ENCODE data around the gene ANO8.

The ANO8 gene

GRCh38 chr19:17347877-17348276, 13.2 kb upstream of the ANO8 start:
- ChIA-PET CTCF (interaction anchor here (0.7 to 2.4 kb wide), 2 partner anchors 38 to 405 kb away, joined by 4 to 12 read pairs; no protein-coding TSS in a partner anchor), POLR2A (ENCODE audit: low non-redundant PET) (no interaction called here)
- H3K27ac ChIP-seq: peak overlapping the region; percentile 37
- no peak for TF ChIP-seq CTCF (conservative IDR thresholded peaks at IDR 0.05; ENCODE audit: low read depth)
- no peak for DNase-seq (ENCODE audit: low spot score)

GRCh38 chr19:17347361-17347760, 12.7 kb upstream of the ANO8 start:
- CTCF ChIA-PET: interaction anchor here (2.4 kb wide), 1 partner anchor 39 kb away, joined by 12 read pairs; no protein-coding TSS in a partner anchor

GRCh38 chr19:17346109-17346671, 11.5 kb upstream of the ANO8 start:
- DNase-seq (ENCODE audit: low spot score): peak; percentile 75
- ChIA-PET CTCF (interaction anchor here (0.7 to 1.4 kb wide), 3 partner anchors 40 to 1082 kb away, joined by 3 to 7 read pairs (median 4); no protein-coding TSS in a partner anchor), POLR2A (ENCODE audit: low non-redundant PET) (no interaction called here)
- peak; percentile 98 for TF ChIP-seq CTCF (conservative IDR thresholded peaks at IDR 0.05; ENCODE audit: low read depth)
- peak overlapping the region; percentile 5; the same call in 1 of the 2 replicates for H3K27ac ChIP-seq

More at GRCh38 chr19:17347361-17347760, 12.7 kb upstream of the ANO8 start:
- H3K27ac ChIP-seq: peak overlapping the region; percentile 37
- no peak for TF ChIP-seq CTCF (conservative IDR thresholded peaks at IDR 0.05; ENCODE audit: low read depth)
- DNase-seq (ENCODE audit: low spot score): no peak
- POLR2A ChIA-PET (ENCODE audit: low non-redundant PET): no interaction called here

GRCh38 chr19:17341845-17342244, 7.2 kb upstream of the ANO8 start:
- CTCF ChIA-PET: interaction anchor here (0.6 kb wide), 1 partner anchor 959 kb away, joined by 3 read pairs; no protein-coding TSS in a partner anchor
- peak overlapping the region; percentile 98 for H3K27ac ChIP-seq
- no peak for TF ChIP-seq CTCF (conservative IDR thresholded peaks at IDR 0.05; ENCODE audit: low read depth)
- POLR2A ChIA-PET (ENCODE audit: low non-redundant PET): no interaction called here
- DNase-seq (ENCODE audit: low spot score): no peak

GRCh38 chr19:17341386-17341785, 6.7 kb upstream of the ANO8 start:
- ChIA-PET POLR2A (ENCODE audit: low non-redundant PET) (no interaction called here), CTCF (interaction anchor here (0.7 kb wide), 1 partner anchor 12 kb away, joined by 4 read pairs; no protein-coding TSS in a partner anchor)
- peak overlapping the region; percentile 98 for H3K27ac ChIP-seq
- no peak for DNase-seq (ENCODE audit: low spot score)
- TF ChIP-seq CTCF (conservative IDR thresholded peaks at IDR 0.05; ENCODE audit: low read depth): no peak

GRCh38 chr19:17340871-17341357, 6.3 kb upstream of the ANO8 start:
- peak overlapping the region; percentile 98 for H3K27ac ChIP-seq
- POLR2A ChIA-PET (ENCODE audit: low non-redundant PET): no interaction called here
- no peak for DNase-seq (ENCODE audit: low spot score)
- TF ChIP-seq CTCF (conservative IDR thresholded peaks at IDR 0.05; ENCODE audit: low read depth): no peak
- CTCF ChIA-PET: interaction anchor here (0.7 kb wide), 1 partner anchor 13 kb away, joined by 4 read pairs; no protein-coding TSS in a partner anchor

Measured in RWPE1 (cell line).